K562 (cell line): Measurements from ENCODE around the gene PPFIA1. TPM values are rescaled to one million over a fixed set of nuclear protein-coding genes. Genes with fewer than 3 reads are reported as not detected.

Source experiments
- JUN ChIP-seq, 2 experiments: sonication (generic) in 1 of 2; formaldehyde crosslinking in 1 of 2; IDR thresholded peaks; 2 replicates each; pipeline versions ENCODE4 v1.6.1 to v1.8.0; 2012 to 2022; ENCODE audit warnings: borderline replicate concordance in 2 of 2, mild to moderate bottlenecking in 2 of 2, improper control_type of control experiment in 1 of 2, low read depth in 1 of 2, low read length in 1 of 2, missing genetic modification reagents in 1 of 2
- NEUROD1 ChIP-seq: fragments of 150-350 bp; IDR thresholded peaks from 2 replicates; pipeline ENCODE4 v1.6.1; 2014; ENCODE audit warnings: borderline replicate concordance, low read length, low read depth; ENCODE audit not compliant: partially characterized antibody
- SLC30A9 ChIP-seq: fragments of 250-450 bp; sonication (Bioruptor Pico); IDR thresholded peaks from 2 replicates; pipeline ENCODE4 v1.8.0; 2022; ENCODE audit warnings: mild to moderate bottlenecking, moderate library complexity
- TCF3 ChIP-seq: sonication (generic); formaldehyde crosslinking; IDR thresholded peaks from 2 replicates; pipeline ENCODE4 v1.4.0; 2020; ENCODE audit warnings: mild to moderate bottlenecking, missing genetic modification reagents
- polyA plus RNA-seq, 8 experiments: library from polyadenylated mRNA; depleted of rRNA in 4 of 8; stranded (reverse) in 5 of 8; unstranded in 3 of 8; fragments of >200 nt; fragmentation: Nextera tagmentation in 2 of 8; fragmentation: Illumina TruSeq in 1 of 8; extraction: Ambion mirVana in 2 of 8; extraction: Trizol in 1 of 8; gene quantifications; 2 replicates each; pipeline versions ENCODE4 v1.2.1 to v1.2.3, GENCODE V29; 2011 to 2014; ENCODE audit warnings: inconsistent platforms in 1 of 8, missing spikeins in 1 of 8
- total RNA-seq, 7 experiments: library from RNA; depleted of rRNA in 6 of 7; stranded (reverse); fragments of >200 nt in 6 of 7; fragmentation: Illumina TruSeq in 2 of 7; extraction: Trizol in 2 of 7; gene quantifications; 2 replicates each; pipeline versions ENCODE4 v1.2.1 to v1.2.3, GENCODE V29; 2011 to 2021; ENCODE audit warnings: low replicate concordance in 1 of 7
- TF ChIP-seq, protein P1 (sequence below): sonication (generic); formaldehyde crosslinking; IDR thresholded peaks from 2 replicates; pipeline ENCODE4 v1.8.1; 2023; ENCODE audit warnings: mild to moderate bottlenecking, missing genetic modification reagents
- TF ChIP-seq, protein P2 (sequence below): fragments of 250-450 bp; sonication (Bioruptor Pico); IDR thresholded peaks from 2 replicates; pipeline ENCODE4 v1.4.0; 2020
- TF ChIP-seq, protein P3 (sequence below): sonication (generic); formaldehyde crosslinking; IDR thresholded peaks from 2 replicates; pipeline ENCODE4 v1.9.0; 2022; ENCODE audit warnings: mild to moderate bottlenecking, missing genetic modification reagents
- TF ChIP-seq, protein P4 (sequence below): sonication (generic); formaldehyde crosslinking; IDR thresholded peaks from 2 replicates; pipeline ENCODE4 v1.8.0; 2023; ENCODE audit warnings: missing genetic modification reagents, mild to moderate bottlenecking, borderline replicate concordance

The PPFIA1 gene
- total and polyA plus RNA-seq, 9 of the 15 experiments (the other 6 are each of a cell fraction or from before 2014, with no cell fraction given): 9.9 to 41.5 (median 28.5) TPM

DNA sequence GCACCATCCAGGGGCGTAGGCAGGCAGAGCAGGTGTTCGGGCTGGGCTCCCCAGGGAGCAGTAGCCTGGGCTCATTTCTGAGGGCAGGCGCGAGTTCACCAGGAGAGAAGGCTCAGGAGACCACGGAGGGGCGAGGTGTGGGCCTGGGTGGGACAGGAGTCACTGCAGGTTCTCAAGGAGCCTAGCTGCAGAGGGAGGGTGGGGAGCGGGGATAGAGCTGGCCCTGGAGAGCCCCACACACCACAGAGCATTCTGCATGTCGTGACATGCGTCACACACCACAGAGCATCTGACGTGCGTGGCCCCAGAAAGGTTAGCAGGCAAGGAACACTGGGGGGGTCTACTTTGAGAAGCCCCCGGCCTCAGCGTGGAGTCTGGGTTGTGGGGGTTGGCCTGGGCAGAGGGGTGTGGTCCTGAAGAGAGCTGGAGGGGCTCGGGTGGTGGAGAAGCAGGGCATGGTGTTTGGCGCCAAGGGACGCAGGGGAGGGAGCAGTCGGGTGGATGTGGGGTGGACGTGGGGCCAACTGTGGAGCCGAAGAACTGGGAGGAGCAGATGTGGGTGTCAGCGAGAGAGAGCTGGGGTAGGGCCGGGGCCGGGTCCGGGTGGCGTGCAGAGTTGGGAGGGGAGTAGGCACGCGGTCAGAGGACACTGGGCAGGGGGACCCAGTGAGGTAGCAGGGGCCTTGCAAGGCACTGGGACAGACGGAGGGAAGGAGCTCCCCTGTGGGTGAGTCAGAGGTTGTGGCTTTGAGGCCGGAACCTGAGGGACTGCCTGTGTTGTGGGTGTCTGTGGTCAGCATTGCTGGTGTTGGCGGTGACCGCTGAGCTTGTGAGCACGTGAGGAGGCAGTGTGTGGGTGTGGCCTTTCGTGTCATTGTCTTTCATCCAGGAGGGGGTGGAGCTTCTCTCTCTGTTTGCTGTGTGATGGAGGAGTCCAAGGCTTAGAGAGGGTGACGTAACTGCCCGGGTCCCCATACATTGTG is 153.3 kb downstream of the PPFIA1 start (continued):
- TF ChIP-seq, protein P1, sequence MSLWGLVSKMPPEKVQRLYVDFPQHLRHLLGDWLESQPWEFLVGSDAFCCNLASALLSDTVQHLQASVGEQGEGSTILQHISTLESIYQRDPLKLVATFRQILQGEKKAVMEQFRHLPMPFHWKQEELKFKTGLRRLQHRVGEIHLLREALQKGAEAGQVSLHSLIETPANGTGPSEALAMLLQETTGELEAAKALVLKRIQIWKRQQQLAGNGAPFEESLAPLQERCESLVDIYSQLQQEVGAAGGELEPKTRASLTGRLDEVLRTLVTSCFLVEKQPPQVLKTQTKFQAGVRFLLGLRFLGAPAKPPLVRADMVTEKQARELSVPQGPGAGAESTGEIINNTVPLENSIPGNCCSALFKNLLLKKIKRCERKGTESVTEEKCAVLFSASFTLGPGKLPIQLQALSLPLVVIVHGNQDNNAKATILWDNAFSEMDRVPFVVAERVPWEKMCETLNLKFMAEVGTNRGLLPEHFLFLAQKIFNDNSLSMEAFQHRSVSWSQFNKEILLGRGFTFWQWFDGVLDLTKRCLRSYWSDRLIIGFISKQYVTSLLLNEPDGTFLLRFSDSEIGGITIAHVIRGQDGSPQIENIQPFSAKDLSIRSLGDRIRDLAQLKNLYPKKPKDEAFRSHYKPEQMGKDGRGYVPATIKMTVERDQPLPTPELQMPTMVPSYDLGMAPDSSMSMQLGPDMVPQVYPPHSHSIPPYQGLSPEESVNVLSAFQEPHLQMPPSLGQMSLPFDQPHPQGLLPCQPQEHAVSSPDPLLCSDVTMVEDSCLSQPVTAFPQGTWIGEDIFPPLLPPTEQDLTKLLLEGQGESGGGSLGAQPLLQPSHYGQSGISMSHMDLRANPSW: no peak
- TF ChIP-seq JUN (IDR thresholded peaks at IDR 0.05; ENCODE audit: borderline replicate concordance, low read depth, low read length): peak; percentile 84
- TF ChIP-seq JUN (CRISPR knock-in tag; IDR thresholded peaks at IDR 0.05; ENCODE audit: borderline replicate concordance): 0 out of 2 replicates have a peak, but pooled peaks have one; percentile 20
- TF ChIP-seq NEUROD1: peak; percentile 58
- peak; percentile 64 for TF ChIP-seq TCF3 (CRISPR knock-in tag)
- TF ChIP-seq SLC30A9 (CRISPR knock-in tag): no peak
- TF ChIP-seq, protein P2, sequence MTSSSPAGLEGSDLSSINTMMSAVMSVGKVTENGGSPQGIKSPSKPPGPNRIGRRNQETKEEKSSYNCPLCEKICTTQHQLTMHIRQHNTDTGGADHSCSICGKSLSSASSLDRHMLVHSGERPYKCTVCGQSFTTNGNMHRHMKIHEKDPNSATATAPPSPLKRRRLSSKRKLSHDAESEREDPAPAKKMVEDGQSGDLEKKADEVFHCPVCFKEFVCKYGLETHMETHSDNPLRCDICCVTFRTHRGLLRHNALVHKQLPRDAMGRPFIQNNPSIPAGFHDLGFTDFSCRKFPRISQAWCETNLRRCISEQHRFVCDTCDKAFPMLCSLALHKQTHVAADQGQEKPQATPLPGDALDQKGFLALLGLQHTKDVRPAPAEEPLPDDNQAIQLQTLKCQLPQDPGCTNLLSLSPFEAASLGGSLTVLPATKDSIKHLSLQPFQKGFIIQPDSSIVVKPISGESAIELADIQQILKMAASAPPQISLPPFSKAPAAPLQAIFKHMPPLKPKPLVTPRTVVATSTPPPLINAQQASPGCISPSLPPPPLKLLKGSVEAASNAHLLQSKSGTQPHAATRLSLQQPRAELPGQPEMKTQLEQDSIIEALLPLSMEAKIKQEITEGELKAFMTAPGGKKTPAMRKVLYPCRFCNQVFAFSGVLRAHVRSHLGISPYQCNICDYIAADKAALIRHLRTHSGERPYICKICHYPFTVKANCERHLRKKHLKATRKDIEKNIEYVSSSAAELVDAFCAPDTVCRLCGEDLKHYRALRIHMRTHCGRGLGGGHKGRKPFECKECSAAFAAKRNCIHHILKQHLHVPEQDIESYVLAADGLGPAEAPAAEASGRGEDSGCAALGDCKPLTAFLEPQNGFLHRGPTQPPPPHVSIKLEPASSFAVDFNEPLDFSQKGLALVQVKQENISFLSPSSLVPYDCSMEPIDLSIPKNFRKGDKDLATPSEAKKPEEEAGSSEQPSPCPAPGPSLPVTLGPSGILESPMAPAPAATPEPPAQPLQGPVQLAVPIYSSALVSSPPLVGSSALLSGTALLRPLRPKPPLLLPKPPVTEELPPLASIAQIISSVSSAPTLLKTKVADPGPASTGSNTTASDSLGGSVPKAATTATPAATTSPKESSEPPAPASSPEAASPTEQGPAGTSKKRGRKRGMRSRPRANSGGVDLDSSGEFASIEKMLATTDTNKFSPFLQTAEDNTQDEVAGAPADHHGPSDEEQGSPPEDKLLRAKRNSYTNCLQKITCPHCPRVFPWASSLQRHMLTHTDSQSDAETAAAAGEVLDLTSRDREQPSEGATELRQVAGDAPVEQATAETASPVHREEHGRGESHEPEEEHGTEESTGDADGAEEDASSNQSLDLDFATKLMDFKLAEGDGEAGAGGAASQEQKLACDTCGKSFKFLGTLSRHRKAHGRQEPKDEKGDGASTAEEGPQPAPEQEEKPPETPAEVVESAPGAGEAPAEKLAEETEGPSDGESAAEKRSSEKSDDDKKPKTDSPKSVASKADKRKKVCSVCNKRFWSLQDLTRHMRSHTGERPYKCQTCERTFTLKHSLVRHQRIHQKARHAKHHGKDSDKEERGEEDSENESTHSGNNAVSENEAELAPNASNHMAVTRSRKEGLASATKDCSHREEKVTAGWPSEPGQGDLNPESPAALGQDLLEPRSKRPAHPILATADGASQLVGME: no peak
- TF ChIP-seq, protein P3, sequence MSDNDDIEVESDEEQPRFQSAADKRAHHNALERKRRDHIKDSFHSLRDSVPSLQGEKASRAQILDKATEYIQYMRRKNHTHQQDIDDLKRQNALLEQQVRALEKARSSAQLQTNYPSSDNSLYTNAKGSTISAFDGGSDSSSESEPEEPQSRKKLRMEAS (CRISPR knock-in tag): peak; percentile 92
- TF ChIP-seq, protein P4, sequence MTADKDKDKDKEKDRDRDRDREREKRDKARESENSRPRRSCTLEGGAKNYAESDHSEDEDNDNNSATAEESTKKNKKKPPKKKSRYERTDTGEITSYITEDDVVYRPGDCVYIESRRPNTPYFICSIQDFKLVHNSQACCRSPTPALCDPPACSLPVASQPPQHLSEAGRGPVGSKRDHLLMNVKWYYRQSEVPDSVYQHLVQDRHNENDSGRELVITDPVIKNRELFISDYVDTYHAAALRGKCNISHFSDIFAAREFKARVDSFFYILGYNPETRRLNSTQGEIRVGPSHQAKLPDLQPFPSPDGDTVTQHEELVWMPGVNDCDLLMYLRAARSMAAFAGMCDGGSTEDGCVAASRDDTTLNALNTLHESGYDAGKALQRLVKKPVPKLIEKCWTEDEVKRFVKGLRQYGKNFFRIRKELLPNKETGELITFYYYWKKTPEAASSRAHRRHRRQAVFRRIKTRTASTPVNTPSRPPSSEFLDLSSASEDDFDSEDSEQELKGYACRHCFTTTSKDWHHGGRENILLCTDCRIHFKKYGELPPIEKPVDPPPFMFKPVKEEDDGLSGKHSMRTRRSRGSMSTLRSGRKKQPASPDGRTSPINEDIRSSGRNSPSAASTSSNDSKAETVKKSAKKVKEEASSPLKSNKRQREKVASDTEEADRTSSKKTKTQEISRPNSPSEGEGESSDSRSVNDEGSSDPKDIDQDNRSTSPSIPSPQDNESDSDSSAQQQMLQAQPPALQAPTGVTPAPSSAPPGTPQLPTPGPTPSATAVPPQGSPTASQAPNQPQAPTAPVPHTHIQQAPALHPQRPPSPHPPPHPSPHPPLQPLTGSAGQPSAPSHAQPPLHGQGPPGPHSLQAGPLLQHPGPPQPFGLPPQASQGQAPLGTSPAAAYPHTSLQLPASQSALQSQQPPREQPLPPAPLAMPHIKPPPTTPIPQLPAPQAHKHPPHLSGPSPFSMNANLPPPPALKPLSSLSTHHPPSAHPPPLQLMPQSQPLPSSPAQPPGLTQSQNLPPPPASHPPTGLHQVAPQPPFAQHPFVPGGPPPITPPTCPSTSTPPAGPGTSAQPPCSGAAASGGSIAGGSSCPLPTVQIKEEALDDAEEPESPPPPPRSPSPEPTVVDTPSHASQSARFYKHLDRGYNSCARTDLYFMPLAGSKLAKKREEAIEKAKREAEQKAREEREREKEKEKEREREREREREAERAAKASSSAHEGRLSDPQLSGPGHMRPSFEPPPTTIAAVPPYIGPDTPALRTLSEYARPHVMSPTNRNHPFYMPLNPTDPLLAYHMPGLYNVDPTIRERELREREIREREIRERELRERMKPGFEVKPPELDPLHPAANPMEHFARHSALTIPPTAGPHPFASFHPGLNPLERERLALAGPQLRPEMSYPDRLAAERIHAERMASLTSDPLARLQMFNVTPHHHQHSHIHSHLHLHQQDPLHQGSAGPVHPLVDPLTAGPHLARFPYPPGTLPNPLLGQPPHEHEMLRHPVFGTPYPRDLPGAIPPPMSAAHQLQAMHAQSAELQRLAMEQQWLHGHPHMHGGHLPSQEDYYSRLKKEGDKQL (CRISPR knock-in tag): no peak
